ENCODE measurements around the gene UMODL1. TPM values are rescaled to one million over a fixed set of nuclear protein-coding genes. Genes with fewer than 3 reads are reported as not detected.

The UMODL1 gene
- total and polyA plus RNA-seq, 2 donors (not counting 1 experiment from before 2014, with no cell fraction given) = not detected

- no peaks in the 10 kb centered on the region for H3K4me1 ChIP-seq (ENCODE audit: control insufficient read depth, extremely low read depth, insufficient read depth, low read length)
- no peak overlapping the region for H3K27ac ChIP-seq (ENCODE audit: insufficient read depth, low read length)
- no peak for TF ChIP-seq EZH2 (IDR thresholded peaks at IDR 0.05; ENCODE audit: low read length, missing control alignments)
- no peaks in the 10 kb centered on the region for H3K79me2 ChIP-seq (ENCODE audit: control insufficient read depth, insufficient read depth, low read length)
- no peaks in the 10 kb centered on the region for H4K20me1 ChIP-seq (ENCODE audit: control insufficient read depth, extremely low read depth, insufficient read depth, low read length)
- no peak for DNase-seq (ENCODE audit: low read depth in 2 of 2)
- no peak overlapping the region for H3K9ac ChIP-seq (ENCODE audit: insufficient read depth, low read length)
- H3K4me3 ChIP-seq (replicated peaks in 1 of 4; ENCODE audit: control extremely low read depth in 1 of 4, insufficient read depth in 1 of 4, low read depth in 3 of 4, low read length in 4 of 4) = no peak overlapping the region
- H3K27me3 ChIP-seq (ENCODE audit: control insufficient read depth, insufficient read depth, low read length) = peaks cover 4% of the 10 kb centered on the region
- no peak overlapping the region for H2AFZ ChIP-seq (ENCODE audit: low read length)
- H3K9me3 ChIP-seq (ENCODE audit: control insufficient read depth, insufficient read depth, low read depth, low read length) = no peaks in the 10 kb centered on the region
- H3K4me2 ChIP-seq (ENCODE audit: extremely low read depth, insufficient read depth, low read length) = no peak overlapping the region
- H3K36me3 ChIP-seq (ENCODE audit: control insufficient read depth, insufficient read depth, low read length) = no peaks in the 10 kb centered on the region
These were observed 118.9 kb downstream of the UMODL1 start for GRCh38 chr21:42189860-42190485.

GRCh38 chr21:42190486-42190863 is 119.4 kb downstream of the UMODL1 start:
- no peaks in the 10 kb centered on the region for H3K79me2 ChIP-seq (ENCODE audit: control insufficient read depth, insufficient read depth, low read length)

GRCh38 chr21:42191064-42191463 is 119.9 kb downstream of the UMODL1 start:
- H3K27me3 ChIP-seq (ENCODE audit: control insufficient read depth, insufficient read depth, low read length) = peaks cover 4% of the 10 kb centered on the region
- H3K4me3 ChIP-seq (replicated peaks in 1 of 4; ENCODE audit: control extremely low read depth in 1 of 4, insufficient read depth in 1 of 4, low read depth in 3 of 4, low read length in 4 of 4) = no peak overlapping the region
- no peak overlapping the region for H3K27ac ChIP-seq (ENCODE audit: insufficient read depth, low read length)
- H4K20me1 ChIP-seq (ENCODE audit: control insufficient read depth, extremely low read depth, insufficient read depth, low read length) = no peaks in the 10 kb centered on the region
- no peak overlapping the region for H3K4me2 ChIP-seq (ENCODE audit: extremely low read depth, insufficient read depth, low read length)
- no peaks in the 10 kb centered on the region for H3K4me1 ChIP-seq (ENCODE audit: control insufficient read depth, extremely low read depth, insufficient read depth, low read length)
- DNase-seq (ENCODE audit: low read depth in 2 of 2) = no peak
- TF ChIP-seq EZH2 (IDR thresholded peaks at IDR 0.05; ENCODE audit: low read length, missing control alignments) (no peak), CTCF (conservative IDR thresholded peaks at IDR 0.05 in 1 of 2, IDR thresholded peaks at IDR 0.05 in 1 of 2; ENCODE audit: low read depth in 1 of 2, low read length in 2 of 2) (no peak)
- no peak overlapping the region for H3K9ac ChIP-seq (ENCODE audit: insufficient read depth, low read length)
- H3K79me2 ChIP-seq (ENCODE audit: control insufficient read depth, insufficient read depth, low read length) = no peaks in the 10 kb centered on the region
- H3K9me3 ChIP-seq (ENCODE audit: control insufficient read depth, insufficient read depth, low read depth, low read length) = no peaks in the 10 kb centered on the region
- no peak overlapping the region for H2AFZ ChIP-seq (ENCODE audit: low read length)
- no peaks in the 10 kb centered on the region for H3K36me3 ChIP-seq (ENCODE audit: control insufficient read depth, insufficient read depth, low read length)

More at GRCh38 chr21:42190486-42190863, 119.4 kb downstream of the UMODL1 start:
- Histone ChIP-seq H3K27me3 (ENCODE audit: control insufficient read depth, insufficient read depth, low read length) (peaks cover 4% of the 10 kb centered on the region), H3K4me3 (replicated peaks in 1 of 4; ENCODE audit: control extremely low read depth in 1 of 4, insufficient read depth in 1 of 4, low read depth in 3 of 4, low read length in 4 of 4) (no peak overlapping the region), H2AFZ (ENCODE audit: low read length) (no peak overlapping the region), H3K36me3 (ENCODE audit: control insufficient read depth, insufficient read depth, low read length) (no peaks in the 10 kb centered on the region), H3K27ac (ENCODE audit: insufficient read depth, low read length) (no peak overlapping the region), H3K4me2 (ENCODE audit: extremely low read depth, insufficient read depth, low read length) (no peak overlapping the region), H3K4me1 (ENCODE audit: control insufficient read depth, extremely low read depth, insufficient read depth, low read length) (no peaks in the 10 kb centered on the region), H3K9me3 (ENCODE audit: control insufficient read depth, insufficient read depth, low read depth, low read length) (no peaks in the 10 kb centered on the region), H3K9ac (ENCODE audit: insufficient read depth, low read length) (no peak overlapping the region), H4K20me1 (ENCODE audit: control insufficient read depth, extremely low read depth, insufficient read depth, low read length) (no peaks in the 10 kb centered on the region)
- DNase-seq (ENCODE audit: low read depth in 2 of 2) = no peak
- TF ChIP-seq CTCF (conservative IDR thresholded peaks at IDR 0.05 in 1 of 2, IDR thresholded peaks at IDR 0.05 in 1 of 2; ENCODE audit: low read depth in 1 of 2, low read length in 2 of 2) = no peak
- no peak for TF ChIP-seq EZH2 (IDR thresholded peaks at IDR 0.05; ENCODE audit: low read length, missing control alignments)

Measured in fibroblast of lung (primary cell).